Right cardiac atrium (tissue), 5 donors: ENCODE data around the gene NSG2. TPM values are rescaled to one million over a fixed set of nuclear protein-coding genes. Genes with fewer than 3 reads are reported as not detected.
"Not testable (repeated sequence)": the region's sequence is repeated elsewhere in the genome, so short reads cannot be mapped to it uniquely, and the experiment has no call there.

Experiments
- ATAC-seq, 2 donors: fragments of 200-7000 bp; cut with Tn5 transposase; one replicate each; pipeline versions ENCODE4 v1.8.0 to v1.9.1; 2020; ENCODE audit warnings: moderate library complexity in 2 of 2, mild to moderate bottlenecking in 1 of 2
- DNase-seq, 3 donors: peaks; one replicate each; pipeline ENCODE4 v3.0.0-alpha.2; 2020
- H3K27ac ChIP-seq: one replicate; pipeline ENCODE4 v1.5.1; 2013; ENCODE audit warnings: mild to moderate bottlenecking, low read length, control low read depth, moderate library complexity
- H3K27me3 ChIP-seq: one replicate; pipeline ENCODE4 v1.6.1; 2013; ENCODE audit not compliant: control insufficient read depth, insufficient read depth
- H3K4me1 ChIP-seq: one replicate; pipeline ENCODE4 v1.6.1; 2013; ENCODE audit warnings: low read length; ENCODE audit not compliant: control insufficient read depth, insufficient read depth
- H3K4me3 ChIP-seq: one replicate; pipeline ENCODE4 v1.5.1; 2013; ENCODE audit warnings: low read length, control low read depth
- H3K9me3 ChIP-seq: one replicate; pipeline ENCODE4 v1.6.1; 2013; ENCODE audit warnings: low read length; ENCODE audit not compliant: control insufficient read depth
- WGBS: extraction: QIAGEN DNeasy Blood & Tissue Kit; methylation state at CpG from one replicate; pipeline ENCODE4 v1.1.7; 2013; 5-methylcytosine and 5-hydroxymethylcytosine counted together
- intact Hi-C, 4 donors: fragments of 100-400 bp; cut with DNase I; formaldehyde crosslinking; loops; one replicate each; pipeline versions ENCODE4 v1.11.0 to v1.14.0; 2022 to 2023
- polyA plus RNA-seq: library from polyadenylated mRNA; stranded (reverse); fragments of 200-250 nt; gene quantifications from one replicate; pipeline ENCODE4 v1.2.3, GENCODE V29; 2013
- total RNA-seq, 4 donors: library from RNA; stranded (reverse); fragmentation: NEBNext Ultra II Directional; extraction: Animal tissue kit (Norgen Biotek cat#: 25700); gene quantifications; one replicate each; pipeline ENCODE4 v1.2.1, GENCODE V29; 2021
- donor health status: healthy with polysubstance abuse.
- donor health status: DM: no; HTN: yes; CAD: no.
- donor health status: DM: no; HTN: no; CAD: no.
- donor health status: DM: no; HTN: yes; CAD: no; lungs with severe emphysema.
- donor health status: DM: yes; HTN: yes; CAD: no.

NSG2 gene
- total and polyA plus RNA-seq, 5 donors: 0.12 to 0.97 (median 0.75) TPM; not detected in 2

- intact Hi-C loops: no loop called here
- DNase-seq (no peak), ATAC-seq (no peak)
- H3K27me3 ChIP-seq: no peaks in the 10 kb centered on the region
- H3K27ac ChIP-seq: no peak overlapping the region
- no peak overlapping the region for H3K4me3 ChIP-seq
- H3K9me3 ChIP-seq: no peaks in the 10 kb centered on the region
- WGBS: 62% methylated on average over 5 of the region's 5 CpGs
- H3K4me1 ChIP-seq: no peaks in the 10 kb centered on the region
Observed at GRCh38 chr5:174140452-174141020, 95.0 kb downstream of the NSG2 start.

- H3K27me3 ChIP-seq: no peaks in the 10 kb centered on the region
- no peaks in the 10 kb centered on the region for H3K9me3 ChIP-seq
- no peak overlapping the region for H3K27ac ChIP-seq
- DNase-seq (no peak), ATAC-seq (no peak)
- H3K4me1 ChIP-seq: no peaks in the 10 kb centered on the region
- 74% methylated on average over 6 of the region's 6 CpGs for WGBS
- no peak overlapping the region for H3K4me3 ChIP-seq
- intact Hi-C loops: no loop called here
Observed at GRCh38 chr5:174141398-174141797, 95.9 kb downstream of the NSG2 start.

- WGBS: 72% methylated on average over 2 of the region's 2 CpGs
- no peaks in the 10 kb centered on the region for H3K4me1 ChIP-seq
- no peaks in the 10 kb centered on the region for H3K9me3 ChIP-seq
- no peak overlapping the region for H3K27ac ChIP-seq
- DNase-seq (no peak), ATAC-seq (no peak)
- H3K4me3 ChIP-seq: no peak overlapping the region
- intact Hi-C loops: no loop called here
- no peaks in the 10 kb centered on the region for H3K27me3 ChIP-seq
Observed at GRCh38 chr5:174145091-174145490, 99.6 kb downstream of the NSG2 start.

GRCh38 chr5:174145821-174146220 lies 100.3 kb downstream of the NSG2 start:
- Histone ChIP-seq H3K27me3 (no peaks in the 10 kb centered on the region), H3K4me3 (no peak overlapping the region), H3K9me3 (no peaks in the 10 kb centered on the region), H3K4me1 (no peaks in the 10 kb centered on the region), H3K27ac (no peak overlapping the region)
- no peak for ATAC-seq
- no peak for DNase-seq
- intact Hi-C loops: no loop called here
- 57% methylated on average over 5 of the region's 5 CpGs for WGBS

GRCh38 chr5:174146556-174146955 lies 101.0 kb downstream of the NSG2 start:
- DNase-seq: no peak
- H3K4me3 ChIP-seq: no peak overlapping the region
- H3K27me3 ChIP-seq: no peaks in the 10 kb centered on the region
- no peak overlapping the region for H3K27ac ChIP-seq
- no peaks in the 10 kb centered on the region for H3K9me3 ChIP-seq
- WGBS: 80% methylated on average over 6 of the region's 6 CpGs
- no peak for ATAC-seq
- no peaks in the 10 kb centered on the region for H3K4me1 ChIP-seq
- intact Hi-C loops: no loop called here

DNA sequence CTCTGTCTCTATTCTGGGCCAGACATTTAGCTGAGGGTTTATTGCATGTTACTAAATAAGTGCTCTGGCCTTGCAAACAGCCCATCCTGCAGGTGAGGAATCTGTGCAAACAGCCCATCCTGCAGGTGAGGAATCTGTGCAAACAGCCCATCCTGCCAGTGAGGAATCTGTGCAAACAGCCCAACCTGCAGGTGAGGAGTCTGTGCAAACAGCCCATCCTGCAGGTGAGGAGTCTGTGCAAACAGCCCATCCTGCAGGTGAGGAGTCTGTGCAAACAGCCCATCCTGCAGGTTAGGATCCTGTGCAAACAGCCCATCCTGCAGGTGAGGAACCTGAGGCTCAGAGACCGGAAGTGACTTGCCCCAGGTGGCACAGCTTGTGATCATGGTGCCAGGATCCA lies 101.5 kb downstream of the NSG2 start:
- H3K27ac ChIP-seq, H3K27me3 ChIP-seq, intact Hi-C loops, H3K4me1 ChIP-seq, H3K4me3 ChIP-seq, H3K9me3 ChIP-seq, DNase-seq, ATAC-seq: not testable (repeated sequence)
- 72% methylated on average over 1 of the region's 1 CpG for WGBS

GRCh38 chr5:174147551-174147950 lies 102.0 kb downstream of the NSG2 start:
- 68% methylated on average over 2 of the region's 2 CpGs for WGBS
- intact Hi-C loops: no loop called here
- no peak for ATAC-seq
- Histone ChIP-seq H3K27me3 (no peaks in the 10 kb centered on the region), H3K27ac (no peak overlapping the region), H3K9me3 (no peaks in the 10 kb centered on the region), H3K4me3 (no peak overlapping the region), H3K4me1 (no peaks in the 10 kb centered on the region)
- DNase-seq: no peak

DNA sequence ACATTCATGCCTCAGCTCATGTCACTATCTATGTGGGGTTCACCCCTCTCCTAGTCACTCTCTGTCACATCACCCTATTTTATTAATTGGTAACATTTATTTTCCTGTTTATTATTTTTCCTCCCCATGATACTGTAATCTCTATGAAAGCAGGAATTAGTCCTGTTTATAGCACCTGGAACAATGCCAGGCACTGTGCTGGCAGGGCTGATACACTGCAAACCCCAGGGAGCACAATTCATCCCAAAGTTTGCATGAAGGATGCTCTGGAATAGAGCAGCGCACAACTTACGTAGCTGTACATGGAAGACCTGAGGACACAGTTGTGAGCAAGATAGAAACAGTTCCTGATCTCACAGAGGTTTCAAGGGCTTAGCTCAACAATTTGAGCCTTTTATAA lies 103.2 kb downstream of the NSG2 start:
- no peak overlapping the region for H3K27ac ChIP-seq
- H3K4me3 ChIP-seq: no peak overlapping the region
- no peaks in the 10 kb centered on the region for H3K27me3 ChIP-seq
- intact Hi-C loops: no loop called here
- H3K9me3 ChIP-seq: no peaks in the 10 kb centered on the region
- no peak for DNase-seq
- WGBS: 75% methylated on average over 2 of the region's 2 CpGs
- no peaks in the 10 kb centered on the region for H3K4me1 ChIP-seq
- no peak for ATAC-seq

GRCh38 chr5:174149426-174149825 lies 103.9 kb downstream of the NSG2 start:
- H3K27ac ChIP-seq: no peak overlapping the region
- no peak for DNase-seq
- intact Hi-C loops: no loop called here
- H3K4me1 ChIP-seq: no peaks in the 10 kb centered on the region
- 74% methylated on average over 3 of the region's 3 CpGs for WGBS
- H3K27me3 ChIP-seq: no peaks in the 10 kb centered on the region
- no peak overlapping the region for H3K4me3 ChIP-seq
- ATAC-seq: no peak
- H3K9me3 ChIP-seq: no peaks in the 10 kb centered on the region

DNA sequence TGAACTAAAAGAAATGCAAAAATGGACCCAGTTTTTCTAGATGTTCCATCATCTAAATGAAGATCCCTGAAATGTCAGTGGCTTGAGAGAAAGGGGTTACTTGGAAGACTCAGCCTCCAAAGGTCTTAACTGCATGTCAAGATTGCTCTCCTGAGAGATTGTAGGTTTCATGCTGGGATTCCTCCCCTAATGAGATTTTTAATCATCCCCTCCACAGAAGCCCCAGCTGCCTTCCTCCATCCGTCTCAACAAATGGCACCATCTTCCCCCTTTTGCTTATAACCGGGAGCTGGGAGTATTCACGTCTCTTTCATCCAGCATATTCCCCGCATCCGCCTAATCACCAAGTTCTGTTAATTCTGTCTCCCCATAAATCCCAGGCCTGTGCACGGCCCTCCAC lies 104.5 kb downstream of the NSG2 start:
- H3K27ac ChIP-seq: no peak overlapping the region
- H3K9me3 ChIP-seq: no peaks in the 10 kb centered on the region
- DNase-seq: no peak
- H3K4me1 ChIP-seq: no peaks in the 10 kb centered on the region
- intact Hi-C loops: no loop called here
- no peak overlapping the region for H3K4me3 ChIP-seq
- 85% methylated on average over 6 of the region's 6 CpGs for WGBS
- ATAC-seq: no peak
- H3K27me3 ChIP-seq: no peaks in the 10 kb centered on the region

- intact Hi-C loops: no loop called here
- WGBS: 56% methylated on average over 3 of the region's 3 CpGs
Observed at GRCh38 chr5:174151599-174152181, 106.2 kb downstream of the NSG2 start.

DNA sequence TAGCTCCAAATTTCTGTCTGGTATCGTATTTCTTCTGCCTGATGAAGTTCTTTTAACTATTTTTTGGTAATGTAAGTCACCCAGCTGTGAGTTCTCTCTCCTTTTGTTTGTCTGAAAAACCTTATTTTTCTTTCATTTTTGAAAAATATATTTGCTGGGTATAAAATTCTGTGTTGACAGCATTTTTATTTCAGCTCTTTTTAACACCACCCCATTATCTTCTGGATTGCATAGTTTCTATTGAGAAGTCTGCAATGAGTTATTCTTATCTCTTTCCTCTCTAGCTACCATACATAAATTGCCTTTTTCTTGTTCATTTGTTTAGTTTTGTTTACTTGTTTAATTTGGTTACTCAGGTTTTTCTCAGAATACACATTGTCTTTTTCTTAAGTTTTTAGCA lies 109.1 kb downstream of the NSG2 start:
- DNase-seq (no peak), ATAC-seq (no peak)
- Histone ChIP-seq H3K4me3 (no peak overlapping the region), H3K9me3 (no peaks in the 10 kb centered on the region), H3K4me1 (no peaks in the 10 kb centered on the region), H3K27ac (no peak overlapping the region), H3K27me3 (no peaks in the 10 kb centered on the region)
- intact Hi-C loops: no loop called here
- WGBS: 86% methylated on average over 1 of the region's 1 CpG

More at GRCh38 chr5:174151599-174152181, 106.2 kb downstream of the NSG2 start:
- Histone ChIP-seq H3K27me3 (no peaks in the 10 kb centered on the region), H3K9me3 (no peaks in the 10 kb centered on the region), H3K27ac (no peak overlapping the region), H3K4me1 (no peaks in the 10 kb centered on the region), H3K4me3 (no peak overlapping the region)
- no peak for DNase-seq
- ATAC-seq: no peak
